ENCODE results near the gene SCFD2. TPM values are rescaled to one million over a fixed set of nuclear protein-coding genes. Genes with fewer than 3 reads are reported as not detected.
"Not testable (repeated sequence)": the region's sequence is repeated elsewhere in the genome, so short reads cannot be mapped to it uniquely, and the experiment has no call there.

Gene SCFD2
- total RNA-seq, 4 donors from 2014 or later, result 8.9 to 16.0 (median 14.8) TPM

- TF ChIP-seq CTCF (IDR thresholded peaks at IDR 0.05 in 4 of 5, conservative IDR thresholded peaks at IDR 0.05 in 1 of 5) (no peak), POLR2A (IDR thresholded peaks at IDR 0.05) (no peak)
- ATAC-seq (no peak), DNase-seq (no peak)
- Histone ChIP-seq H3K4me3 (no peak overlapping the region), H3K36me3 (peaks cover 0 to 12% of the 10 kb centered on the region in 2 donors), H3K9me3 (no peaks in the 10 kb centered on the region), H3K4me1 (peaks cover 7 to 9% of the 10 kb centered on the region in 2 donors), H3K27ac (no peak overlapping the region), H3K27me3 (no peaks in the 10 kb centered on the region)
- intact Hi-C loops (cut with DNase I; ENCODE audit: low total_unique reads) (no loop called here), in situ Hi-C loops (cut with MboI; ENCODE audit: low sequenced_read_pairs in 4 of 4) (loop anchor here in 1 of 4 donors (25.0 kb wide), 1 partner anchor 110 kb away; no protein-coding TSS in a partner anchor)
These were observed 18.7 kb downstream of the SCFD2 start for GRCh38 chr4:53346920-53347852.

- intact Hi-C loops (cut with DNase I; ENCODE audit: low total_unique reads); ATAC-seq; H3K27me3 ChIP-seq; H3K9me3 ChIP-seq; H3K4me1 ChIP-seq; H3K4me3 ChIP-seq; H3K27ac ChIP-seq; DNase-seq; H3K36me3 ChIP-seq: not testable (repeated sequence)
- in situ Hi-C loops (cut with MboI; ENCODE audit: low sequenced_read_pairs in 4 of 4), result loop anchor here in 1 of 4 donors (25.0 kb wide), 1 partner anchor 109 kb away; no protein-coding TSS in a partner anchor
These were observed 19.5 kb downstream of the SCFD2 start for GRCh38 chr4:53346392-53346791.

- intact Hi-C loops (cut with DNase I; ENCODE audit: low total_unique reads), result not testable (repeated sequence)
These were observed 25.7 kb downstream of the SCFD2 start for GRCh38 chr4:53340145-53340544.

GRCh38 chr4:53334916-53335315 is 30.9 kb downstream of the SCFD2 start:
- intact Hi-C loops (cut with DNase I; ENCODE audit: low total_unique reads); H3K27me3 ChIP-seq; ATAC-seq; DNase-seq; H3K9me3 ChIP-seq; H3K4me3 ChIP-seq; H3K4me1 ChIP-seq; H3K27ac ChIP-seq; H3K36me3 ChIP-seq: not testable (repeated sequence)
- in situ Hi-C loops (cut with MboI; ENCODE audit: low sequenced_read_pairs in 4 of 4), result loop anchor here in 1 of 4 donors (25.0 kb wide), 1 partner anchor 98 kb away; no protein-coding TSS in a partner anchor

More at GRCh38 chr4:53340145-53340544, 25.7 kb downstream of the SCFD2 start:
- not testable (repeated sequence) for H3K27me3 ChIP-seq, H3K36me3 ChIP-seq, H3K27ac ChIP-seq, DNase-seq, H3K4me3 ChIP-seq, H3K9me3 ChIP-seq, H3K4me1 ChIP-seq, ATAC-seq
- in situ Hi-C loops (cut with MboI; ENCODE audit: low sequenced_read_pairs in 4 of 4), result loop anchor here in 1 of 4 donors (25.0 kb wide), 1 partner anchor 103 kb away; no protein-coding TSS in a partner anchor

- ATAC-seq (no peak), DNase-seq (no peak)
- in situ Hi-C loops (cut with MboI; ENCODE audit: low sequenced_read_pairs in 4 of 4) (loop anchor here in 1 of 4 donors (25.0 kb wide), 1 partner anchor 89 kb away; no protein-coding TSS in a partner anchor), intact Hi-C loops (cut with DNase I; ENCODE audit: low total_unique reads) (no loop called here)
- H3K36me3 ChIP-seq, result no peaks in the 10 kb centered on the region
- H3K27me3 ChIP-seq, result no peaks in the 10 kb centered on the region
- no peak overlapping the region for H3K27ac ChIP-seq
- TF ChIP-seq CTCF (IDR thresholded peaks at IDR 0.05 in 4 of 5, conservative IDR thresholded peaks at IDR 0.05 in 1 of 5) (no peak), POLR2A (IDR thresholded peaks at IDR 0.05) (no peak)
- peaks cover 0 to 7% of the 10 kb centered on the region in 2 donors for H3K4me1 ChIP-seq
- no peaks in the 10 kb centered on the region for H3K9me3 ChIP-seq
- no peak overlapping the region for H3K4me3 ChIP-seq
These were observed 39.3 kb downstream of the SCFD2 start for GRCh38 chr4:53326535-53326934.

- peaks cover 0 to 12% of the 10 kb centered on the region in 2 donors for H3K4me1 ChIP-seq
- H3K4me3 ChIP-seq, result no peak overlapping the region
- H3K36me3 ChIP-seq, result no peaks in the 10 kb centered on the region
- no peak overlapping the region for H3K27ac ChIP-seq
- no peaks in the 10 kb centered on the region for H3K9me3 ChIP-seq
- intact Hi-C loops (cut with DNase I; ENCODE audit: low total_unique reads) (no loop called here), in situ Hi-C loops (cut with MboI; ENCODE audit: low sequenced_read_pairs in 4 of 4) (no loop called here)
- DNase-seq (no peak), ATAC-seq (no peak)
- H3K27me3 ChIP-seq, result no peaks in the 10 kb centered on the region
- TF ChIP-seq CTCF (IDR thresholded peaks at IDR 0.05 in 4 of 5, conservative IDR thresholded peaks at IDR 0.05 in 1 of 5), result no peak
- TF ChIP-seq POLR2A (IDR thresholded peaks at IDR 0.05), result no peak
These were observed 43.2 kb downstream of the SCFD2 start for GRCh38 chr4:53322696-53323095.
